Brain pericyte (primary cell): Measurements from ENCODE around the gene NAGK.
"Not testable (repeated sequence)": the region's sequence is repeated elsewhere in the genome, so short reads cannot be mapped to it uniquely, and the experiment has no call there.

Experiments
- DNase-seq: peaks from one replicate; pipeline ENCODE4 v3.0.0-alpha.2; 2012; ENCODE audit warnings: low read depth, low spot score

Gene NAGK

DNA sequence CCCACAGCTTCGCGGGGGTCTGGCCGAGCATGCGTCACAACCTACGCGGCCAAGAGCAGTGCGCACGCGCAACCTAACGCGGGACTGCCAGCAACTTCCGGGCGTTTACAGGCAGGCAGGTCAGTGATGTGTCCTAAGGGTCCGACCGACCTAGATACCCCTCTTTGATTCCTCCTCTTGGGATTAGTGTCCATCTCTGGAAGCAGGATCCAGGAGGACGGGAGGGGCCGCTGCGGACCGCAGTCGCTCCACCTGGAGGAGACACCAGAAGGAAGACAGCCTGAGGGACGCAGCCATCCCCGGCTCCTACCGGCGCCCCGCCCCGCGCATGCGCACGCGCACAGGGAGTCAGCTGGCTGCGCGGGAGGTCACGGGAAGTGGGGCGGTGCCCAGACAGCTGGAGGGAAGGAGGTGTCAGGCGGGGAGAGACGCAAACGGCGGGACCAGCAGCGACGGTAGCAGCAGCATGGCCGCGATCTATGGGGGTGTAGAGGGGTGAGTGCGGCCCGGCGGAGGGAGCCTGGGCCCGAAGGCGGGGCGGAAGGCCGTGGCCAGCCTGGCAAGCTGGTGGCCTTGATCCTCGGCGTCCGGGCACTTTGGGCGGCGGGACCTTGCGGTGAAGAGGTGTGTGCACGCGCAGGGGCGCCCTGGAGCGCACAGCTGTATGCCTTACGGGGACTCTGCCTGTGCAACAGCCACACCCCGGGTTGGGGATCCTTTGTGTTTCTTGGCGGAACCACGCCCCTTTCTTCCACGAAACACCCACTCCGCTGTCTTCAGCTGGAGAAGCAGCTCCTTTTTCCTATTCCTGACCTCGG lies at the start of gene NAGK:
Gene NAGK (plus strand): TSS at position 431 of the 818 bp plus-strand sequence. CDS start 36 bp downstream, at position 467.
- DNase-seq, result peak; percentile 92

DNA sequence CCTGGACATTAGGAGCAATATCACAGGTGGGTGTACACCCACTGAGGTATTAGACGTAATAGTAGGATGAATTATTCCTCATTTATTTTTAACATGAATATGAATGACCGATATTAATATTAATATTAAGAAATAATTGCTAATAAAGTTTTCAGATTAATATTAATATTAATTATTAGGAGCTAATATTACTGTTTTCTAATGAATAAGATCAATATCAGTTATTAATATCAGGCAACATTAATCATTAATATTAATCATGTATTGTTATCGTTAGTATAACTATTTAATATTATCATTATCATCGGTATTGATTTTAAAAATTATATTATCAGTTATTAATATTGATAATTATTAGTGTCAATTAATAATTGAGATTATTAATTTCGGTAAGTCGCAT lies 48.5 kb upstream of the NAGK start:
- DNase-seq, result not testable (repeated sequence)

DNA sequence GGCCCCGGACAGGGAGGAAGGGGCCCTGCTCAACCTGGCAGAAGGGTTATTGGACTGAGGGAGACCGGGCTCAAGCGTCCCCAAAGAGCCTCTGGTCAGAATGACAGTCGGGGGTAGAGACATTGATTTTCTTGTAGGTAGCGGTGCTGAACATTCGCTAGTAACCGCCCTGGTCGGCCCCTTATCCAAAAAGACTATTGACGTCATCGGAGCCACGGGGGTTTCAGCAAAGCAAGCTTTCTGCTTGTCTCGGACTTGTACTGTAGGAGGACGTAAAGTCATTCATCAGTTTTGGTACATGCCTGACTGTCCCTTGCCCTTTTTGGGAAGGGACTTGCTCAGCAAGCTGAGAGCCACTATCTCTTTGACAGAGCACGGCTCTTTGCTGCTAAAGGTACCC lies 47.1 kb upstream of the NAGK start:
- DNase-seq, result not testable (repeated sequence)

DNA sequence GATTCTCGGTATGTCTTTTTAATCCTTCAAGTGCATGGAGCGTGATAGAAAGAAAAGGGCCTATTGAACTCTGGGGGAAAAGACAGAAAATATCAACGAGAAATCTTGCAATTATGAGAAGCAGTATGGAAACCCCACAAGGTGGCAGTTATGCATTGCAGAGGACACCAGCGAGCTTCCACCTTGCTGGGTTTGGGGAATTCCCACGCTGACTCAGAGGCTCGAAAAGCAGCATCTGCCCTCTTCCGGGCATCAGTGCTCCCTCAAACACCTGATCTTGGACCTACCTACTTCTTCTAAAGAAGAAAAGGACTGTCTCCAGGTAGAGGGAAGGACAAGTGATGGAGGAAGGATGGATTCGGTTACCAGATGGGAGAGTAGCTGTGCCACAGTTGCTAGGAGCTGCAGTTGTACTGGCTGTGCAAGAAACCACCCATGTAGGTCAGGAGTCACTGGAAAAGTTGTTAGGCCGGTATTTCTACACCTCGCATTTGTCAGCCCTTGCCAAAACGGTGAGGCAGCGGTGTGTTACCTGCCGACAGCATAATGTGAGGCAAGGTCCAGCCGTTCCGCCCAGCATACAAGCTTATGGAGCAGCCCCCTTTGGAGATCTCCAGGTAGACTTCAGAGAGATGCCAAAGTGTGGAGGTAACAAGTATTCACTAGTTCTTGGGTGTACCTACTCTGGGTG lies 44.8 kb upstream of the NAGK start:
- not testable (repeated sequence) for DNase-seq

DNA sequence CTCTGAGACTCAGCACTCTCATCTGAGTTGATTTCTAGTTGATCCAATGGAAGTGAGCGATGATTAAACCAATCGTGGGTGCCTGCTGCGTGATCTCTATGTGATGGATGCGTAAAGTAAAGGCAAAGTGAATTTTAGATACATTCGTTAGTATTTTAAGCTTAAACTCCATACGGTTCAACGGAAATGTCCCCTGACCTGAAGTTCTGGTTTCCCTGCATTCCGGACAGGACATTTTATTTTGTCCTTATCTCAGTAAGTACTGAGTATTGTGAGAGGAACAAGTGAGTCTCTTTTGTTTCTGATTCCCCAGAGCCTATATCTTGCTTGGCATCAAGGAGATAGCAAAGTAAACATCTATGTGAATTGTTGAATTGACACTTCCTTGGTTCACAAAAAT lies 32.2 kb upstream of the NAGK start:
- not testable (repeated sequence) for DNase-seq

DNA sequence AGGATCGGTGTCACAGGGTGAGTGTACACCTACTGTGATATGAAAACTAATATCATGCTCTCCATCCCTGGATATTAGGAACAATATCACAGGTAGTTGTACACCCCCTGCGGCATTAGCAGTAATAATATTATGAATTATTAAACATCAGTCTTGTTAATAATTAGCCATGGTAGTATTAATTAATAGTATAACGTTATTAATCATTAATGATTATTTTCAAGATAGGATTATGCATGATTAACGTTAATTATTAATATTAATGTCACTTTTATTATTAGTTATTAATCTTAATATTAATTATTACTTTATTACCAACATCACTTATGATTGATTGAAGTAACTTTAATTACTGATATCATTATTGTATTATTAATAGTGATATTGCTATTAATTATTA lies 26.2 kb upstream of the NAGK start:
- DNase-seq, result no peak

DNA sequence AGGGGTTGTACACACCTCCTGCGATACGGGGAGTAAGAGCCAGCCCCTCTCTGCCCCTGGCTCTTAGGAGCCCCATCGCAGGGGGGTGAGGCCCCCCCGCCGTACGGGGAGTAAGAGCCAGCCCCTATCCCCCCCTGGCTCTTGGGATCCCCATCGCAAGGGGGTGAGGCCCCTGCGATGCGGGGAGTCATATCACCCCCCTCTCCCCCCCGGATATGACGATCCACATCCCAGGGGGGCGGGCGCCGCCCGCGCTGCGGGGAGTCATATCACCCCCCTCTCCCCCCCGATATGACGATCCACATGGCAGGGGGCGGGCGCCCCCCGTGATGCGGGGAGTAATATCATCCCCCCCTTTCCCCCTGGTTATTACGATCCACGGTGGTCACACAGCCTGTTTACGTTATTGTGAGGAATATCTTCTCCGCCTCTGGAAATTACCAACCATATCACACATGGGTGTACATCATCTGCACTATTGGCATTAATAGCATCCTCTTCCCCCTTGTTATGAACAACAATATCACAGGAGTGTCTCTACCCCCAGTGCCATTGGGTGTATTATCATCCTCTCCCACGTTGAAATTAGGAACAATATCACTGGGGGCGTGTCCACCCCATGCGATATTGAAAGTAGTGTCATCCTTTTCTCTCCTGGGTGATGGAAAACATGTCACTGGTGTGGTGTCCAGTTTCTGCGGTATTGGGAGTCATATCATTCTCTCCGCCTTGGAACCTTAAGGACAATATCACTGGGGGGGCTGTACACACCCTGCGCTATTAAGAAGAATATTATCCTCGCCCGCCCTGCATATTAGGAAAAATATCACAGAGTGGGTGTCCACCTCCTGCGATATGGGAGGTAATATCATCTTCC lies 24.7 kb upstream of the NAGK start:
- no peak for DNase-seq

DNA sequence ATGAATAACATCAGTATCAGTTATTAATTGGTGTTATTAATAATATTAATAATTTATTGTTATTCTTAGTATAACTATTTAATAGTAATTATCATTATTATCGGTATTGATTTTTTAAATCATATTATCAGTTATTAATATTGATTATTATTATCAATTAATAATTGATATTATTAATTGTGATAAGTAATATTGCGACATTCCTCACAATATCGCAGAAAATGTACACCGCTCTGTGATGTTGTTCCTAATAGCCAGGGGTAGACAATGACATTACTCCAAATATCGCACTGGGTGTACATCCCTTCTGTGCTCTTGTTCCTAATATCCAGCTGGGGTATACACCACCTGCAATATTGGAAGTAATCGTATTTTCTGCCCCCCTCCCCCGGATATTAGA lies 23.3 kb upstream of the NAGK start:
- no peak for DNase-seq

DNA sequence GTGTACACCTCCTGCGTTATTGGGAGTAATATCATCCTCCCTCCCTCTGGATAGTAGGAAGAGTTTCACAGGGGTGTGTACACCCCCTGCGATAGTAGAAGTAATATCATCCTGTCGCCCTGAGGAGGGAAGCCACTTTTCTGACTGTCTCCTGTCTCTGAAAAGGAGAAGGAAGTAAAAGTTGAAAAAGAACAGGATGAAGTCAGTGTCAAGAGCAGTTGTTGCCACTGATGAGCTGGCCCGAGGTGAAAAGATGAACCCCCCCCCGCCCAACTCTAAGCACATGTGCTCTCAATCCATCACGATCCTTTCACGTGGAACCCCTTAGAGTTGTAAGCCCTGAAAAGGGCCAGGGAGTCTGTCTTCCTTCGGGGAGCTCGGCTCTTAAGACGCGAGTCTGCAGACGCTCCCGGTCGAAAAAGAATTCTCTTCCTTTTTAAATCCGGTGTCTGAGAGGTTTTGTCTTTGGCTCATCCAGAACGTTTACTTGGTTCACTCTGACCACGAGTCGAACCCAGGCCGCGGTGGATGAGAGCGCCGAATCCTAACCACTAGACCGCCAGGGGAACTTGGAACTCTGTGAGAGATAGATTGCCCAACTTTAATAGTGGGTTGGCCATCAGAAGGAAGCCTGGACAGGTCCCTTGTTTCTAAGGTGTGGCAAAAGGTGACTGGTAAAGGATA lies 22.4 kb upstream of the NAGK start:
- no peak for DNase-seq

DNA sequence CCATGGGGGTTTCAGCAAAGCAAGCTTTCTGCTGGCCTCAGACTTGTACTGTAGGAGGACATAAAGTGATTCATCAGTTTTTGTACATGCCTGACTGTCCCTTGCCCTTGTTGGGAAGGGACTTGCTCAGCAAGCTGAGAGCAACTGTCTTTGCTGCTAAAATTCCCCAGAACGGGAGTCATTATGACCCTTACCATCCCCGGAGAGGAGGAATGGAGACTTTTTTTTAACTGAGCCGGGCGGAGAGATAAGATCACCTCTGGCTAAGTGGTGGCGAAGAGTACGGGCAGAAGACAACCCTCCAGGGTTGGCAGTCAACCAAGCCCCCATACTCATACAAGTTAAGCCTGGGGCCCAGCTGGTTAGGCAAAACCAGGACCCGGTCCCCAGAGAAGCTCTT lies 20.4 kb upstream of the NAGK start:
- DNase-seq, result no peak

DNA sequence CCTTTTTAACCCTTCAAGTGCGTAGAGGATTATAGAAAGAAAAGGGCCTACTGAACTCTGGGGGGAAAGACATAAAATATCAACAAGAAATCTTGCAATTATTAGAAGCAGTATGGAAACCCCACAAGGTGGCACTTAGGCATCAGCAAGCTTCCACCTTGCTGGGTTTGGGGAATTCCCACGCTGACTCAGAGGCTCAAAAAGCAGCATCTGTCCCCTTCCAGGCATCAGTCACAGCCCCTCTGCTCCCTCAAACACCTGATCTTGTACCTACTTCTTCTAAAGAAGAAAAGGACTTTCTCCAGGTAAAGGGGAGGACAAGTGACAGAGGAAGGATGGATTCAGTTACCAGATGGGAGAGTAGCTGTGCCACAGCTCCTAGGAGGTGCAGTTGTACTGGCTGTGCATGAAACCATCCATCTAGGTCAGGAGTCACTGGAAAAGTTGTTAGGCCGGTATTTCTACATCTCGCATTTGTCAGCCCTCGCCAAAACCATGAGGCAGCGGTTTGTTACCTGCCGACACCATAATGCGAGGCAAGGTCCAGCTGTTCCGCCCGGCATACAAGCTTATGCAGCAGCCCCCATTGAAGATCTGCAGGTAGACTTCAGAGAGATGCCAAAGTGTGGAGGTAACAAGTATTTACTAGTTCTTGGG lies 18.6 kb upstream of the NAGK start:
- not testable (repeated sequence) for DNase-seq

DNA sequence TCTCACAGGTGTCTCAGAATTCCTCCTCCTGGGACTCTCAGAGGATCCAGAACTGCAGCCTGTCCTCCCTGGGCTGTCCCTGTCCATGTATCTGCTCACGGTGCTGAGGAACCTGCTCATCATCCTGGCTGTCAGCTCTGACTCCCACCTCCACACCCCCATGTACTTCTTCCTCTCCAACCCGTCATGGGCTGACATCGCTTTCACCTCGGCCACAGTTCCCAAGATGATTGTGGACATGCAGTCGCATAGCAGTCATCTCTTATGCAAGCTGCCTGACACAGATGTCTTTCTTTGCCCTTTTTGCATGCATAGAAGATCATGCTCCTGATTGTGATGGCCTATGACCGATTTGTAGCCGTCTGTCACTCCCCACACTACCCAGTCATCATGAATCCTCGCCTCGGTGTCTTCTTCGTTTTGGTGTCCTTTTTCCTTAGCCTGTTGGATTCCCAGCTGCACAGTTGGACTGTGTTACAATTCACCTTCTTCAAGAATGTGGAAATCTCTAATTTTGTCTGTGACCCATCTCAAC lies 13.2 kb upstream of the NAGK start:
- DNase-seq, result not testable (repeated sequence)

DNA sequence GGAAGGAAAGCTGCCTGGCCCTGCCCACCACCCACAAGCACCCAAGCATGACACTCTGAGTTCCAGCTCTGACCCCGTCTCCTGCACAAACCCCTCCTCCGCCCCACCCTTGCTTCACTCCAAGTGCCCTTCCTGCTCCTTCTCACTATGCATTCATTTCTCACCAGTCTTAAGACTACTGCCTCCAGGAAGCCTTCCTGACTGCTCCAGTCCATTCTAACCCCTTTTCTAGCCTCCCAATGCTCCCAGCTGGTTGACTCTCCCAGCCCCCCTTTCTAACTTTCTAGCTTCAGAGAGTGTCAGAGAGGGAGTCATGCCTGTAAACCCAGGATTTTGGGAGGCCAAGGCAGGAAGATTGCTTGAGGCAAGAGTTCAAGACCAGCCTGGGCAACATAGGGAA lies 8.2 kb upstream of the NAGK start:
- no peak for DNase-seq

DNA sequence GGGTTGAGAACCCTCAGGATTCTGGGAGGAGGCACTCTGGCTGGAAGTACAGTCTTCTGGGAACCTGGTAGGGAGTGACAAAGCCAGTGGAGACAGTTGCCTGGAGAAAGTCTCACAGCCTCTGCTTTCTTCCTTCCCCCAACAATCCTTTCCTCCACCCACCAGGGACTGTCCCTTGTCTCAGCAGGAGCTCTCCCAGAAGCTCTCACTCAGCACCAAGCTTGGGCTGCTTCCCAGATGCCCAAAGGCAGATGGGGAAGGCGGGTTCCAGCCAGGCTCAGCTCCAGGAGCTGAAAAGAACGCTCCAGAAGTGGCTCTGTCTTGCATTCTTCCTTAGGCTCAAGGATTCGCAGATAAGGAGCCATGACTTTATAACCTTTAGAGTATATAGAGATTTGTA lies 7.6 kb upstream of the NAGK start:
- DNase-seq, result no peak

DNA sequence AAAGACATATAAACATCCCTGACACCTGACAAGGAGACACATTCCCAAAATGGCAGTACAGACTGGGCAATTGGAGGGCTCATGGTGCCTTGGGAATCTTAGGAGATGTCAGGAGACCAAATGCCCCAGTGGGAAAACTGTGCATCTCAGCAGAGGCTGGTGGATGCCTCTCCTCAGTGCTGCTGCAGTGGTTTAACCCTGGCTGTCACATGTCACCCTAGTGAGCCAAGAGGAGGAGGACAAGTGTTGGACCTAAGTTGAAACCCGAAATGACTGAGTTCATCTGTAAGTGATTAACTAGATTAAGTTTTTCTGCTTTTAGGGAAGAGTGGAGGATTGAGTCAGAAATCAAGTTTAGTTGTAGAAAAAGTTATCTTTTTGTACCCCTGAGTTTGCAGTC lies 5.2 kb upstream of the NAGK start:
- DNase-seq, result no peak

DNA sequence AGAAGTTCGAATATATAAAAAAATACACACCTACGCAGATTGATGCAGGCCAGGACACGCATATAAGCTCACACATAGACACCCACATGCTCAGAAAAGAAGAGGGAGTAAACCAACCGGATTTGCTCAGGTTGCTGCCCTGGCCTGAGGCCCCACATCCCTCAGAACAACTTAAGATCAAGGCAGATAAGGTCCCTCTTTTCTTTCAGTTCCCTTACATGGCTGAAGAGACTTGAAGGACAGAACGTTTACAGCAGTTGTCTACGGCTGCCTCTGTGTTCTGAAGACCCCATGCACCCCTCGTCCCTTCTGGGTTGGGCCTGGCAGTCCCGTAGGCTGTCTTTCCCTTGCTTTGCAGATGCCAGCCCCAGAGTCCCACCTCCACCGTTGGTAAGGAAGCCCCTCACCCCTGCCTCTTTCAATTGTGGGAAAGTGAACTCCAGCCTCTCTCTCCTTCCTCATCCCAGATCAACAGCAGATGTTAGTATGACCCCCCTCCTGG lies 4.3 kb upstream of the NAGK start:
- DNase-seq, result no peak

DNA sequence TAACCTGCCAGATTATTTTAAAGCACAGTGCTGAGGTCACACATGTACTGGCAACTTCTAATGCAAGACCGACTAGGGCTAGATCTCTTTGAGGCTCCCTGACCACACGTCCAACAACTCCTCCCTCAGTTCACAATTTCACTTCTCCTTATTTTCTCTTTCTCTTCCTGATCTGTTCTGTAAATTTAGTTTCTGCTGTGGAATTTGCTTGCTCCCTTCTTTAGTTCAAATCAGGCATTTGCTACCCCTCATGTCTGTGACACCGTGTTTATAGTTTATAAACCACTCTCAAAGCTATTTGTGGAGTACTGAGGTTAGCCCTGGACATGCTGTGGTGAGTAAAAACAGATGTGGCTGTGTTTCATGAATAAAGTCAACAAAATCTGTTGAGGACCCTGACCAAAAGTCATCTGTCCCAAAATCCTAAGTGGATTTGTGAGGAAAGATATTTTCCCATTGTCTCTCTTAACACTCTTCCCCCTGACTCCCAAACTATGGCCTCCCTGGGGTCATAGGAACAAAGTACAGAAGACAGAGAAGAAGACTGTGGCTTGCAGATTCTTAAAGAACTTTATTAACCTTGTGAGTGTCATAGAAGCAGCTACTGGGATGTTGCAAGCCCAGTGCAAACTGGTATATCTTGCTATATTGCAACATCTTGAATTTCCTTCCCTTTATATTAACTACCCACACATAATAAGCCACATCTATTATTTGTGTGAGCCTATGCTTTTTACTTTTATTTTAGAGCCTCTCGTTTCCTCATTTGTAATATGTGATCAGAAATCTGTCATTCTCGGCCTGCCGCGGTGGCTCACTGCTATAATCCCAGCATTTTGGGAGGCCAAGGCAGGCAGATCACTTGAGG lies 3.5 kb upstream of the NAGK start:
- no peak for DNase-seq

DNA sequence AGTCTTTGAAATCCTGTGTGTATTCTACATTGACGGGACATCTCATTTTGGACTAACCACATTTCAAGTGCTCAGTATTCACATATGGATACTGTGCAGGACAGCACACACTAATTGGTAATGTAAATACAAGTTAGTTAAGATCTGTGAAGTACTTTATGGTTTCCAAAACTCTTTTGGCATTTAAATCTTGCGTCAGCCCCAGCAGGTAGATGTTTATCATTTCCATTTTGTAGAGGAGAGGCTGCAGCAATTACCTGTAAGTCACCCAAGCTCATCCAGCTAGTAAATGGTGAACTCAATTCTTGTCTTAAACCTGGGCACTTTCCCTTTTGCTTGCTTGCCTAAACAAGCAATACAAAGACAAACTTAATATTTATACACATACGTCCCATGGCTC lies 1.6 kb upstream of the NAGK start:
- no peak for DNase-seq

DNA sequence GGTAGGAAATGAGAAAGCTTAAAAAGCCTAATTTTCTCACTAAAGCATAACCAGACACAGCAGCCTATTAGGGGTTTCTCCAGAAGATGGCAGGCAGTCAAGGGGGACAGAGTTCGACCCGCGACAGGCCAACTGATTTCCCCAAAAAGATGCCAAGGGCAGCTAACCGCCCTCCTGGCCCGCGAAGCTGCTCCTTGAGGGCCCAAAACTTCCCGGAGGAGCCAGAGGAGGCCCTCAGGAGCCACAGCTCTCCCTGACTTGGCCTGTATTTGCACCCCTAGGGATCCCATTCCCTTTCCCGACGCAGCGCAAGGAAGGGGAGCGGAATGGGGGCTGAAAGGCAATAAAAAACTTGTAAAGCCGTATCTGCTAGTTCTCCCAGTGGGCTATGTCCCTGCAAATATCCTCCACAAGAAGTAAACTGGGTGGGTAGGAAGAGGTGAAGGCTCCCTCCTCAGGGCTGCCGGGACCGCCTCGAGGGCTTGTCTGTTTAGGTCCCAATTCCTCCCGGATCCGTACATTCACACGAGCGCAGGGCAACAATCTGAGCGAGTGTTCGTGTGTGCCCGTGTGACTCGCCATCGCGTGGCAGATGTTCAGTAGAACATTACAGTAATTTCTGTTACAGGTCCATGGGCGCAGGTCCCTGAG lies 756 bp upstream of the NAGK start:
- no peak for DNase-seq
